ENCODE results near the gene TECTB.

TECTB gene

GRCh38 chr10:112349521-112350085, 66.4 kb downstream of the TECTB start:
- DNase-seq = no peak

- DNase-seq = no peak
Observed at GRCh38 chr10:112351146-112351545, 67.9 kb downstream of the TECTB start.

- DNase-seq = no peak
Observed at GRCh38 chr10:112352044-112352443, 68.8 kb downstream of the TECTB start.

- DNase-seq = no peak
Observed at GRCh38 chr10:112353046-112353445, 69.8 kb downstream of the TECTB start.

Data from SIG-M5 (cell line).